ENCODE measurements around the gene DLGAP5. TPM values are rescaled to one million over a fixed set of nuclear protein-coding genes. Genes with fewer than 3 reads are reported as not detected.

DLGAP5 gene
- polyA plus RNA-seq, 1 donor from 2014 or later: 2.0 TPM

DNA sequence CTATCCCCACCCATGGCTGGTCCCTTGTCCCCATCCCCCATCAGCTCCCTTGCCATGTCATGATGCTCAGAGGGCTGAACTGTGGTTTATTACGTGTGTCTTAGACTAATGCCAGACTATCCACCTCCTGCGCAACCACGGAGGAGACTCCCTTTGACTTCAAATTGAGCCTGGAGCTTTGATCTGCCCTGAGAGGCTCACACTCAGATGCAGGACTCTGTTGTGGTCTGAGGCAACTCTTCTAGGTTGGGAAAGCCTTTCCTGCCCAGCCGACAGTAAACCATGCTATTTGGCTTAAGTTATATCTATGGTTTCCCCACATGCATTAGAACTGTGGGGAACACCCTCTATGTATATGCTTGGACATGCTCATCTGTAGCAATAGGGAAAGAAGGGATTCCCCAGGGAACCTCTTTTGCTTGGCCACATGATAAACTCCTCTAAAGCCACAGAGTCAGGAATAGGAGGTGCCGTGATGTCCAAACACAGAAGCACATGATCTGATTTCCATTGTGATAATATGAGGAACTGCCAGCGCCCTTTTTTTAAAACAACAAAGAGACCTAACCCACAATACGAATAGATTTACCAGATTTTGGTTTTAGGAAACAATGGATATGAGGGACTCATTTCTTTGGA lies 73.5 kb downstream of the DLGAP5 start:
- Histone ChIP-seq H2AFZ (ENCODE audit: low read depth, low read length) (no peak overlapping the region), H3K27me3 (ENCODE audit: insufficient read depth, low read depth, low read length) (no peaks in the 10 kb centered on the region), H3K4me3 (ENCODE audit: low read length) (no peak overlapping the region), H3K4me2 (ENCODE audit: low read length) (no peak overlapping the region), H3K9ac (ENCODE audit: low read length) (no peak overlapping the region), H3K27ac (ENCODE audit: low read length) (no peak overlapping the region), H3K9me3 (ENCODE audit: low read length) (no peaks in the 10 kb centered on the region), H4K20me1 (ENCODE audit: insufficient read depth) (no peaks in the 10 kb centered on the region), H3K9me2 (ENCODE audit: insufficient read depth, low read length) (no peaks in the 10 kb centered on the region), H3F3A (ENCODE audit: insufficient read depth, low read length, poor library complexity, severe bottlenecking) (no peaks in the 10 kb centered on the region), H3K36me3 (ENCODE audit: insufficient read depth, low read length) (no peaks in the 10 kb centered on the region), H3K79me2 (replicated peaks; ENCODE audit: insufficient read depth, low read length) (no peaks in the 10 kb centered on the region)
- no peak for TF ChIP-seq MXI1 (conservative IDR thresholded peaks at IDR 0.05; ENCODE audit: poor library complexity, severe bottlenecking)
- no peak for TF ChIP-seq RAD21 (conservative IDR thresholded peaks at IDR 0.05)
- no peak for TF ChIP-seq TAF1 (IDR thresholded peaks at IDR 0.05; ENCODE audit: low read depth)
- no peak for TF ChIP-seq REST (IDR thresholded peaks at IDR 0.05; ENCODE audit: borderline replicate concordance)
- TF ChIP-seq EZH2 (IDR thresholded peaks at IDR 0.05; ENCODE audit: borderline replicate concordance, insufficient read depth, low read length, poor library complexity, severe bottlenecking): no peak
- no peak for TF ChIP-seq POLR2AphosphoS5 (IDR thresholded peaks at IDR 0.05)
- TF ChIP-seq, protein P1, sequence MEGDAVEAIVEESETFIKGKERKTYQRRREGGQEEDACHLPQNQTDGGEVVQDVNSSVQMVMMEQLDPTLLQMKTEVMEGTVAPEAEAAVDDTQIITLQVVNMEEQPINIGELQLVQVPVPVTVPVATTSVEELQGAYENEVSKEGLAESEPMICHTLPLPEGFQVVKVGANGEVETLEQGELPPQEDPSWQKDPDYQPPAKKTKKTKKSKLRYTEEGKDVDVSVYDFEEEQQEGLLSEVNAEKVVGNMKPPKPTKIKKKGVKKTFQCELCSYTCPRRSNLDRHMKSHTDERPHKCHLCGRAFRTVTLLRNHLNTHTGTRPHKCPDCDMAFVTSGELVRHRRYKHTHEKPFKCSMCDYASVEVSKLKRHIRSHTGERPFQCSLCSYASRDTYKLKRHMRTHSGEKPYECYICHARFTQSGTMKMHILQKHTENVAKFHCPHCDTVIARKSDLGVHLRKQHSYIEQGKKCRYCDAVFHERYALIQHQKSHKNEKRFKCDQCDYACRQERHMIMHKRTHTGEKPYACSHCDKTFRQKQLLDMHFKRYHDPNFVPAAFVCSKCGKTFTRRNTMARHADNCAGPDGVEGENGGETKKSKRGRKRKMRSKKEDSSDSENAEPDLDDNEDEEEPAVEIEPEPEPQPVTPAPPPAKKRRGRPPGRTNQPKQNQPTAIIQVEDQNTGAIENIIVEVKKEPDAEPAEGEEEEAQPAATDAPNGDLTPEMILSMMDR (IDR thresholded peaks at IDR 0.05; ENCODE audit: poor library complexity, severe bottlenecking): no peak
- TF ChIP-seq EP300 (conservative IDR thresholded peaks at IDR 0.05; ENCODE audit: poor library complexity, severe bottlenecking): no peak
- no peak for TF ChIP-seq SMC3 (conservative IDR thresholded peaks at IDR 0.05; ENCODE audit: poor library complexity)

- no peak overlapping the region for H3K4me3 ChIP-seq (ENCODE audit: low read length)
- no peaks in the 10 kb centered on the region for H4K20me1 ChIP-seq (ENCODE audit: insufficient read depth)
- no peaks in the 10 kb centered on the region for H3K9me2 ChIP-seq (ENCODE audit: insufficient read depth, low read length)
- TF ChIP-seq MXI1 (conservative IDR thresholded peaks at IDR 0.05; ENCODE audit: poor library complexity, severe bottlenecking) (no peak), EP300 (conservative IDR thresholded peaks at IDR 0.05; ENCODE audit: poor library complexity, severe bottlenecking) (no peak), TAF1 (IDR thresholded peaks at IDR 0.05; ENCODE audit: low read depth) (no peak), POLR2AphosphoS5 (IDR thresholded peaks at IDR 0.05) (no peak), REST (IDR thresholded peaks at IDR 0.05; ENCODE audit: borderline replicate concordance) (no peak), EZH2 (IDR thresholded peaks at IDR 0.05; ENCODE audit: borderline replicate concordance, insufficient read depth, low read length, poor library complexity, severe bottlenecking) (no peak)
- no peak overlapping the region for H3K9ac ChIP-seq (ENCODE audit: low read length)
- no peak overlapping the region for H2AFZ ChIP-seq (ENCODE audit: low read depth, low read length)
- no peaks in the 10 kb centered on the region for H3K79me2 ChIP-seq (replicated peaks; ENCODE audit: insufficient read depth, low read length)
- H3K36me3 ChIP-seq (ENCODE audit: insufficient read depth, low read length): no peaks in the 10 kb centered on the region
- H3K4me2 ChIP-seq (ENCODE audit: low read length): no peak overlapping the region
- no peak overlapping the region for H3K27ac ChIP-seq (ENCODE audit: low read length)
- H3K9me3 ChIP-seq (ENCODE audit: low read length): no peaks in the 10 kb centered on the region
- no peaks in the 10 kb centered on the region for H3F3A ChIP-seq (ENCODE audit: insufficient read depth, low read length, poor library complexity, severe bottlenecking)
- H3K27me3 ChIP-seq (ENCODE audit: insufficient read depth, low read depth, low read length): no peaks in the 10 kb centered on the region
These were observed 74.9 kb downstream of the DLGAP5 start for GRCh38 chr14:55116246-55117030.
